HepG2 (cell line): Measurements from ENCODE around the gene STIM1. TPM values are rescaled to one million over a fixed set of nuclear protein-coding genes. Genes with fewer than 3 reads are reported as not detected.

Experiments used
- ARHGAP35 ChIP-seq: sonication (generic); formaldehyde crosslinking; IDR thresholded peaks from 2 replicates; pipeline ENCODE4 v1.9.0; 2022; ENCODE audit warnings: mild to moderate bottlenecking, inconsistent platforms, moderate library complexity, missing genetic modification reagents, borderline replicate concordance
- CERS6 ChIP-seq: sonication (generic); formaldehyde crosslinking; IDR thresholded peaks from 2 replicates; pipeline ENCODE4 v1.5.0; 2020; ENCODE audit warnings: missing genetic modification reagents
- HDAC2 ChIP-seq: sonication (generic); formaldehyde crosslinking; IDR thresholded peaks from 2 replicates; pipeline ENCODE4 v1.4.0; 2020; ENCODE audit warnings: missing genetic modification reagents
- IRF2 ChIP-seq: IDR thresholded peaks from 2 replicates; pipeline ENCODE4 v1.6.1; 2018; ENCODE audit warnings: missing genetic modification reagents, missing compliant biosample characterization
- KDM3A ChIP-seq: IDR thresholded peaks from 2 replicates; pipeline ENCODE4 v1.6.1; 2018; ENCODE audit warnings: low read depth, missing compliant biosample characterization
- MED13 ChIP-seq: sonication (generic); formaldehyde crosslinking; IDR thresholded peaks from 2 replicates; pipeline ENCODE4 v1.5.0; 2020; ENCODE audit warnings: missing genetic modification reagents
- MIXL1 ChIP-seq: IDR thresholded peaks from 2 replicates; pipeline ENCODE4 v1.6.1; 2016
- NFE2L2 ChIP-seq: fragments of 150-350 bp; IDR thresholded peaks from 2 replicates; pipeline ENCODE4 v1.6.1; 2014; ENCODE audit warnings: low read length
- PBX2 ChIP-seq: IDR thresholded peaks from 2 replicates; pipeline ENCODE4 v1.6.1; 2016; ENCODE audit warnings: control low read depth
- PPARG ChIP-seq: conservative IDR thresholded peaks from 2 replicates; pipeline ENCODE4 v1.6.1; 2016; ENCODE audit warnings: missing biosample characterization, missing genetic modification reagents
- SATB2 ChIP-seq: sonication (generic); formaldehyde crosslinking; IDR thresholded peaks from 2 replicates; pipeline ENCODE4 v1.5.0; 2020; ENCODE audit warnings: missing genetic modification reagents
- SP4 ChIP-seq: sonication (generic); formaldehyde crosslinking; IDR thresholded peaks from 2 replicates; pipeline ENCODE4 v1.8.1; 2023; ENCODE audit warnings: mild to moderate bottlenecking, missing genetic modification reagents
- SRSF4 ChIP-seq: fragments of 200-400 bp; formaldehyde crosslinking; IDR thresholded peaks from one replicate; pipeline ENCODE4 v1.6.1; 2018; ENCODE audit warnings: mild to moderate bottlenecking, low read depth, low read length, moderate library complexity; ENCODE audit not compliant: poor library complexity, severe bottlenecking
- SRSF9 ChIP-seq: fragments of 200-400 bp; formaldehyde crosslinking; IDR thresholded peaks from 2 replicates; pipeline ENCODE4 v1.6.1; 2018; ENCODE audit warnings: borderline replicate concordance, mild to moderate bottlenecking, low read depth, low read length; ENCODE audit not compliant: insufficient read depth, poor library complexity, severe bottlenecking
- ZFP90 ChIP-seq: sonication (generic); formaldehyde crosslinking; IDR thresholded peaks from 2 replicates; pipeline ENCODE4 v1.8.0; 2022; ENCODE audit warnings: missing genetic modification reagents, mild to moderate bottlenecking, inconsistent platforms, borderline replicate concordance
- ZKSCAN5 ChIP-seq: sonication (generic); formaldehyde crosslinking; IDR thresholded peaks from 2 replicates; pipeline ENCODE4 v1.5.1; 2020; ENCODE audit warnings: mild to moderate bottlenecking, missing genetic modification reagents
- ZNF496 ChIP-seq: sonication (generic); formaldehyde crosslinking; IDR thresholded peaks from 2 replicates; pipeline ENCODE4 v1.8.1; 2023; ENCODE audit warnings: mild to moderate bottlenecking, moderate library complexity, missing genetic modification reagents; ENCODE audit not compliant: insufficient replicate concordance
- ZNF660 ChIP-seq: sonication (generic); formaldehyde crosslinking; IDR thresholded peaks from 2 replicates; pipeline ENCODE4 v1.5.1; 2020; ENCODE audit warnings: mild to moderate bottlenecking, low read depth, missing genetic modification reagents, borderline replicate concordance
- ZNF687 ChIP-seq: sonication (generic); formaldehyde crosslinking; IDR thresholded peaks from 2 replicates; pipeline ENCODE4 v1.5.1; 2020; ENCODE audit warnings: mild to moderate bottlenecking, missing genetic modification reagents, moderate library complexity
- ZNF704 ChIP-seq: sonication (generic); formaldehyde crosslinking; IDR thresholded peaks from 2 replicates; pipeline ENCODE4 v1.8.1; 2023; ENCODE audit warnings: mild to moderate bottlenecking, inconsistent platforms, moderate library complexity, missing genetic modification reagents, borderline replicate concordance
- ZNF816 ChIP-seq: sonication (generic); formaldehyde crosslinking; IDR thresholded peaks from 2 replicates; pipeline ENCODE4 v1.8.0; 2022; ENCODE audit warnings: missing genetic modification reagents, mild to moderate bottlenecking, borderline replicate concordance
- ZNF841 ChIP-seq: sonication (generic); formaldehyde crosslinking; IDR thresholded peaks from 2 replicates; pipeline ENCODE4 v1.8.1; 2023; ENCODE audit warnings: missing genetic modification reagents, borderline replicate concordance
- ZSCAN25 ChIP-seq: sonication (generic); formaldehyde crosslinking; IDR thresholded peaks from 2 replicates; pipeline ENCODE4 v1.8.0; 2022; ENCODE audit warnings: mild to moderate bottlenecking, missing genetic modification reagents
- polyA plus RNA-seq, 8 experiments: library from polyadenylated mRNA; depleted of rRNA in 3 of 8; stranded (reverse) in 7 of 8; unstranded in 1 of 8; fragments of >200 nt; fragmentation: Illumina TruSeq in 4 of 8; extraction: Trizol in 4 of 8; gene quantifications; 2 replicates each; pipeline versions ENCODE4 v1.2.1 to v1.2.3, GENCODE V29; 2011 to 2016; ENCODE audit warnings: low read depth in 4 of 8, missing spikeins in 1 of 8, mixed read lengths in 1 of 8; ENCODE audit not compliant: insufficient read depth in 1 of 8
- total RNA-seq, 5 experiments: library from RNA; depleted of rRNA; stranded (reverse); fragments of >200 nt; fragmentation: Illumina TruSeq; extraction: Trizol; gene quantifications; 2 replicates each; pipeline ENCODE4 v1.2.3, GENCODE V29; 2016; ENCODE audit warnings: low read depth in 1 of 5

The STIM1 gene
- total and polyA plus RNA-seq, 2 of the 13 experiments (the other 11 are each of a cell fraction or from before 2014, with no cell fraction given) = 19.2 to 28.5 TPM

- no peak for TF ChIP-seq ARHGAP35 (CRISPR knock-in tag)
- TF ChIP-seq ZNF687 (CRISPR knock-in tag) = no peak
- TF ChIP-seq NFE2L2 = no peak
- TF ChIP-seq IRF2 (CRISPR knock-in tag) = peak; percentile 83
- no peak for TF ChIP-seq ZNF841 (CRISPR knock-in tag)
- TF ChIP-seq PBX2 (CRISPR knock-in tag) = peak; percentile 48
- no peak for TF ChIP-seq ZSCAN25
- no peak for TF ChIP-seq KDM3A
- TF ChIP-seq CERS6 (CRISPR knock-in tag) = no peak
- TF ChIP-seq MIXL1 (CRISPR knock-in tag) = peak; percentile 88
- TF ChIP-seq SRSF4 = no peak
- no peak for TF ChIP-seq ZNF704 (CRISPR knock-in tag)
- no peak for TF ChIP-seq SP4
- TF ChIP-seq MED13 = no peak
- peak; percentile 67; the same call in 1 of the 2 replicates for TF ChIP-seq ZFP90
- TF ChIP-seq ZNF816 (CRISPR knock-in tag) = no peak
- TF ChIP-seq ZNF496 (CRISPR knock-in tag) = no peak
- TF ChIP-seq PPARG (CRISPR knock-in tag) = peak; percentile 97
- TF ChIP-seq SATB2 (CRISPR knock-in tag) = no peak
- TF ChIP-seq SRSF9 = no peak
- no peak for TF ChIP-seq ZKSCAN5 (CRISPR knock-in tag)
- no peak for TF ChIP-seq ZNF660 (CRISPR knock-in tag)
- peak; percentile 94 for TF ChIP-seq HDAC2
Measured at GRCh38 chr11:3905080-3905953, 49.9 kb downstream of the STIM1 start (continued).
